GM12892 (cell line): ENCODE results near the gene CRP.

ENCODE experiments used
- POLR2A ChIP-seq: IDR thresholded peaks from 2 replicates; pipeline ENCODE4 v1.6.1; 2011; ENCODE audit warnings: low read depth, low read length, control low read depth
- POLR2AphosphoS5 ChIP-seq: IDR thresholded peaks from 2 replicates; pipeline ENCODE4 v1.6.1; 2011; ENCODE audit warnings: low read depth, low read length, control low read depth
- TAF1 ChIP-seq: IDR thresholded peaks from 2 replicates; pipeline ENCODE4 v1.6.1; 2011; ENCODE audit warnings: low read depth, mild to moderate bottlenecking, control low read depth, low read length, borderline replicate concordance

DNA sequence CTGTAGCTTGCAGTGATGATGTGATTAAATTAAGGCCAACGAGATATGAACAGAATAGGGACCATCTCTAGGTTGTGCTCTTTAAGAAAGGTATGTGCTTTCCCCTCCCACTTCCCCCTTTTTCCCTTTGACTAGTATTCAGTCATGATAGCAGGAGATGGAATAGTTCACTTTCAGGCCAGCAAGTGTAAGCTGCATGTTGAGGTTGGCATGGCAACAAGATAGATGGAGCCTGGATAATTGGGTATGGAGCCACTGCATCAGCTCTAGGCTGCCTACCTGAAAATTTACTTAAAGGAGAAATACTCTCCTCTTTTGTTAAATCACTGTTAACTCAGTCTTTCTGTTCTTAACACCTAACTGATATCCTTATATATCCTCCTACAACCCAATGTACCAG is 1.5 kb upstream of the CRP start:
- TF ChIP-seq TAF1 (no peak), POLR2A (no peak), POLR2AphosphoS5 (no peak)
